HepG2 (cell line): ENCODE results near the gene GALNT12. TPM values are rescaled to one million over a fixed set of nuclear protein-coding genes. Genes with fewer than 3 reads are reported as not detected.

Source experiments
- ATAC-seq: fragments of 200-7000 bp; cut with Tn5 transposase; 3 replicates; pipeline ENCODE4 v1.9.1; 2020; ENCODE audit warnings: mild to moderate bottlenecking, moderate library complexity
- BruUV-seq: library from RNA; stranded (reverse); fragments of 400-500 nt; replicated peaks from 2 replicates; lab custom pipeline; 2021; lab: Mats Ljungman, UMichigan
- CTCF ChIA-PET: fragments of 300-600 bp; formaldehyde crosslinking; extraction: SDS; loops from one replicate; lab custom pipeline; 2021; ENCODE audit warnings: low total read pairs, inconsistent platforms, low intra/inter-chr PET ratio; lab: Yijun Ruan, JAX
- POLR2A ChIA-PET: fragments of 350-600 bp; sonication (Branson Sonifier 250); formaldehyde crosslinking; loops from one replicate; lab custom pipeline; 2020; ENCODE audit warnings: antibody characterized with exemption, inconsistent platforms; lab: Yijun Ruan, JAX
- DNase-seq: peaks from one replicate; pipeline ENCODE4 v3.0.0-alpha.2; 2015; ENCODE audit warnings: low spot score
- FAIRE-seq: peaks from 3 replicates; lab custom pipeline; 2011; peaks lifted over from hg19 to GRCh38; lab: Jason Lieb, UNC
- H2AFZ ChIP-seq: one replicate; pipeline ENCODE4 v1.6.1; 2011; ENCODE audit warnings: low read length, inconsistent platforms
- H3K27ac ChIP-seq: fragments of 300-600 bp; 3 replicates; pipeline ENCODE4 v1.8.0; 2011; ENCODE audit warnings: mixed run types, mild to moderate bottlenecking, mixed read lengths, low read length, inconsistent platforms; ENCODE audit not compliant: insufficient read depth; ENCODE audit errors: extremely low read length
- H3K27me3 ChIP-seq, 2 experiments: fragments of 200-600 bp in 1 of 2; 2 replicates in 1 of 2; 3 replicates in 1 of 2; pipeline versions ENCODE4 v1.6.0 to v1.8.0; 2011; ENCODE audit warnings: low read length in 2 of 2, mild to moderate bottlenecking in 2 of 2, moderate library complexity in 2 of 2, inconsistent platforms in 1 of 2; ENCODE audit not compliant: insufficient read depth in 2 of 2, control insufficient read depth in 1 of 2
- H3K36me3 ChIP-seq, 2 experiments: fragments of 200-600 bp in 1 of 2; replicated peaks in 1 of 2; 2 replicates in 1 of 2; 3 replicates in 1 of 2; pipeline versions ENCODE4 v1.5.1 to v1.8.0; 2011; ENCODE audit warnings: low read length in 2 of 2, inconsistent platforms in 1 of 2; ENCODE audit not compliant: insufficient read depth in 2 of 2, control insufficient read depth in 1 of 2
- H3K4me1 ChIP-seq: 2 replicates; pipeline ENCODE4 v1.5.1; 2012; ENCODE audit warnings: low read length, inconsistent platforms; ENCODE audit not compliant: insufficient read depth
- H3K4me2 ChIP-seq: 2 replicates; pipeline ENCODE4 v1.6.0; 2011; ENCODE audit warnings: low read depth, low read length, inconsistent platforms
- H3K4me3 ChIP-seq, 3 experiments: fragments of 200-600 bp in 1 of 3; sonication (generic), shearing (Covaris generic) in 1 of 3; replicated peaks in 1 of 3; 2 replicates each; pipeline ENCODE4 v1.5.1; 2011 to 2016; ENCODE audit warnings: low read length in 3 of 3, inconsistent platforms in 2 of 3, low read depth in 2 of 3, mild to moderate bottlenecking in 2 of 3, control low read depth in 1 of 3, mixed read lengths in 1 of 3; ENCODE audit not compliant: insufficient read depth in 1 of 3
- H3K79me2 ChIP-seq: one replicate; pipeline ENCODE4 v1.6.1; 2011; ENCODE audit warnings: low read length, inconsistent platforms; ENCODE audit not compliant: insufficient read depth
- H3K9ac ChIP-seq: 2 replicates; pipeline ENCODE4 v1.6.0; 2011; ENCODE audit warnings: mild to moderate bottlenecking, low read depth, low read length, inconsistent platforms; ENCODE audit not compliant: insufficient read depth
- H3K9me3 ChIP-seq: 2 replicates; pipeline ENCODE4 v1.5.1; 2012; ENCODE audit warnings: mild to moderate bottlenecking, low read length
- H4K20me1 ChIP-seq: 2 replicates; pipeline ENCODE4 v1.6.0; 2011; ENCODE audit warnings: inconsistent platforms, mild to moderate bottlenecking, low read length, moderate library complexity; ENCODE audit not compliant: insufficient read depth
- ARNT ChIP-seq: fragments of 450-650 bp; IDR thresholded peaks from 2 replicates; pipeline ENCODE4 v1.6.1; 2017
- ESRRA ChIP-seq: sonication (generic); formaldehyde crosslinking; IDR thresholded peaks from 2 replicates; pipeline ENCODE4 v1.5.1; 2020; ENCODE audit warnings: mild to moderate bottlenecking, low read depth, missing genetic modification reagents
- FOXJ3 ChIP-seq: sonication (generic); formaldehyde crosslinking; IDR thresholded peaks from 2 replicates; pipeline ENCODE4 v1.4.0; 2020; ENCODE audit warnings: missing genetic modification reagents, mild to moderate bottlenecking, borderline replicate concordance
- KDM2A ChIP-seq: sonication (generic); formaldehyde crosslinking; IDR thresholded peaks from 2 replicates; pipeline ENCODE4 v1.4.0; 2020; ENCODE audit warnings: low read depth, missing genetic modification reagents, borderline replicate concordance
- RORA ChIP-seq: sonication (generic); formaldehyde crosslinking; IDR thresholded peaks from 2 replicates; pipeline ENCODE4 v1.5.0; 2020; ENCODE audit warnings: mild to moderate bottlenecking, missing genetic modification reagents, moderate library complexity
- ZFP82 ChIP-seq: sonication (generic); formaldehyde crosslinking; IDR thresholded peaks from 2 replicates; pipeline ENCODE4 v1.5.1; 2020; ENCODE audit warnings: mild to moderate bottlenecking, missing genetic modification reagents, borderline replicate concordance
- ZNF333 ChIP-seq: sonication (generic); formaldehyde crosslinking; IDR thresholded peaks from 2 replicates; pipeline ENCODE4 v1.4.0; 2020; ENCODE audit warnings: mild to moderate bottlenecking, missing genetic modification reagents, borderline replicate concordance
- ZNF335 ChIP-seq: sonication (generic); formaldehyde crosslinking; IDR thresholded peaks from 2 replicates; pipeline ENCODE4 v1.4.0; 2020; ENCODE audit warnings: missing genetic modification reagents
- ZNF44 ChIP-seq: sonication (generic); formaldehyde crosslinking; IDR thresholded peaks from 2 replicates; pipeline ENCODE4 v1.5.1; 2020; ENCODE audit warnings: mild to moderate bottlenecking, missing genetic modification reagents
- ZNF510 ChIP-seq: sonication (generic); formaldehyde crosslinking; IDR thresholded peaks from 2 replicates; pipeline ENCODE4 v1.4.0; 2020; ENCODE audit warnings: low read depth, mild to moderate bottlenecking, missing genetic modification reagents
- ZNF83 ChIP-seq: sonication (generic); formaldehyde crosslinking; IDR thresholded peaks from 2 replicates; pipeline ENCODE4 v1.4.0; 2020; ENCODE audit warnings: missing genetic modification reagents, mild to moderate bottlenecking, borderline replicate concordance
- WGBS: methylation state at CpG from one replicate; pipeline ENCODE4 v1.1.6; 2017; ENCODE audit warnings: low lambda C conversion rate; 5-methylcytosine and 5-hydroxymethylcytosine counted together
- in situ Hi-C: cut with HindIII; loops from 2 replicates; pipeline ENCODE4 v1.10.0; 2017; ENCODE audit warnings: low pct_unique_long_range_greater_than_20kb; ENCODE audit not compliant: extremely low pct_ligation_motif_present
- intact Hi-C: fragments of 100-400 bp; cut with micrococcal nuclease; formaldehyde crosslinking; loops from one replicate; pipeline ENCODE4 v1.10.0; 2022; ENCODE audit not compliant: unreplicated experiment
- polyA plus RNA-seq, 8 experiments: library from polyadenylated mRNA; depleted of rRNA in 3 of 8; stranded (reverse) in 7 of 8; unstranded in 1 of 8; fragments of >200 nt; fragmentation: Illumina TruSeq in 4 of 8; extraction: Trizol in 4 of 8; gene quantifications; 2 replicates each; pipeline versions ENCODE4 v1.2.1 to v1.2.3, GENCODE V29; 2011 to 2016; ENCODE audit warnings: low read depth in 4 of 8, missing spikeins in 1 of 8, mixed read lengths in 1 of 8; ENCODE audit not compliant: insufficient read depth in 1 of 8
- total RNA-seq, 5 experiments: library from RNA; depleted of rRNA; stranded (reverse); fragments of >200 nt; fragmentation: Illumina TruSeq; extraction: Trizol; gene quantifications; 2 replicates each; pipeline ENCODE4 v1.2.3, GENCODE V29; 2016; ENCODE audit warnings: low read depth in 1 of 5
- TF ChIP-seq, protein P1 (sequence below): sonication (generic); formaldehyde crosslinking; IDR thresholded peaks from 2 replicates; pipeline ENCODE4 v1.5.0; 2020; ENCODE audit warnings: missing genetic modification reagents, mild to moderate bottlenecking, borderline replicate concordance
- TF ChIP-seq, protein P2 (sequence below): sonication (generic); formaldehyde crosslinking; IDR thresholded peaks from 2 replicates; pipeline ENCODE4 v1.4.0; 2020; ENCODE audit warnings: missing genetic modification reagents

GALNT12 gene
- total and polyA plus RNA-seq, 2 of the 13 experiments (the other 11 are each of a cell fraction or from before 2014, with no cell fraction given): 0.07 TPM; not detected in 1

DNA sequence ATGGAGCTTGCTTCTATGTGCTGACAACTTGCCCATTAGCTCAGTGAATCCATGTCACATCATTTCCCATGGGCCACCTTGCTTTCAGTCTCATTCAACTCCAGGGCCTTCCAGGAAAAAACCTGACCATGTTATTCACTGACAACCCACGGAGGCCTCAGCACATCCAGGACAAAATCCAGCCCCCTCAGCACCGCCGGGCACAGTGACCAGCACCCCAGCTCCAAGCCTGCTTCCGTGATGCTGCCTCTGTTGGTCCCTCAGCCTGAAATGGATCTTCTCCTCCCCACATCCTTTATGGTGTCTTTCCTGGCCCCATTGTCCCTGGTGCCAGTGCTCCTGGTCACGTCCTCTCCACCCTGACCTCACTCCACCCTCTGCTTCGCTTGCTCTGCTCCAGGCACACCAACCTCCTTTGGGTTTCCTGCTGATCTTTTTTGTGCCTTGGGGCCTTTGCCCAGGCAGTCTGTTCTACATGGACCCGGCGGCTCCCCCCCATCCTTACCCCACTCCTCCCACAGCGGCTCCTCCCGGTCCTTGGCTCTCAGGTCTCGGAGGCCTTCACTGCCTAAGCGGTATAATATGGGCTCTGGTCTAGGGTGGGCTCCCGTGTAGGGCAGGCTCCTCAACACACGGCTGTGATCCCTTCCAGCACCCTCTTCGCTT lies 36.1 kb upstream of the GALNT12 start:
- Histone ChIP-seq H3K4me2 (no peak overlapping the region), H3K27ac (no peak overlapping the region), H3K27me3 (no peaks in the 10 kb centered on the region), H3K4me1 (peaks cover 11% of the 10 kb centered on the region), H3K9me3 (no peaks in the 10 kb centered on the region), H4K20me1 (no peaks in the 10 kb centered on the region; the same call in 1 of the 2 replicates), H2AFZ (no peak overlapping the region), H3K4me3 (no peak overlapping the region), H3K36me3 (peaks cover 0 to 4% of the 10 kb centered on the region in 2 experiments; a peak in 2 of 5 replicates), H3K79me2 (no peaks in the 10 kb centered on the region), H3K9ac (no peak overlapping the region)
- WGBS: 90% methylated on average over 15 of the region's 15 CpGs
- TF ChIP-seq, protein P1, sequence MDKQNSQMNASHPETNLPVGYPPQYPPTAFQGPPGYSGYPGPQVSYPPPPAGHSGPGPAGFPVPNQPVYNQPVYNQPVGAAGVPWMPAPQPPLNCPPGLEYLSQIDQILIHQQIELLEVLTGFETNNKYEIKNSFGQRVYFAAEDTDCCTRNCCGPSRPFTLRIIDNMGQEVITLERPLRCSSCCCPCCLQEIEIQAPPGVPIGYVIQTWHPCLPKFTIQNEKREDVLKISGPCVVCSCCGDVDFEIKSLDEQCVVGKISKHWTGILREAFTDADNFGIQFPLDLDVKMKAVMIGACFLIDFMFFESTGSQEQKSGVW (CRISPR knock-in tag): no peak
- TF ChIP-seq, protein P2, sequence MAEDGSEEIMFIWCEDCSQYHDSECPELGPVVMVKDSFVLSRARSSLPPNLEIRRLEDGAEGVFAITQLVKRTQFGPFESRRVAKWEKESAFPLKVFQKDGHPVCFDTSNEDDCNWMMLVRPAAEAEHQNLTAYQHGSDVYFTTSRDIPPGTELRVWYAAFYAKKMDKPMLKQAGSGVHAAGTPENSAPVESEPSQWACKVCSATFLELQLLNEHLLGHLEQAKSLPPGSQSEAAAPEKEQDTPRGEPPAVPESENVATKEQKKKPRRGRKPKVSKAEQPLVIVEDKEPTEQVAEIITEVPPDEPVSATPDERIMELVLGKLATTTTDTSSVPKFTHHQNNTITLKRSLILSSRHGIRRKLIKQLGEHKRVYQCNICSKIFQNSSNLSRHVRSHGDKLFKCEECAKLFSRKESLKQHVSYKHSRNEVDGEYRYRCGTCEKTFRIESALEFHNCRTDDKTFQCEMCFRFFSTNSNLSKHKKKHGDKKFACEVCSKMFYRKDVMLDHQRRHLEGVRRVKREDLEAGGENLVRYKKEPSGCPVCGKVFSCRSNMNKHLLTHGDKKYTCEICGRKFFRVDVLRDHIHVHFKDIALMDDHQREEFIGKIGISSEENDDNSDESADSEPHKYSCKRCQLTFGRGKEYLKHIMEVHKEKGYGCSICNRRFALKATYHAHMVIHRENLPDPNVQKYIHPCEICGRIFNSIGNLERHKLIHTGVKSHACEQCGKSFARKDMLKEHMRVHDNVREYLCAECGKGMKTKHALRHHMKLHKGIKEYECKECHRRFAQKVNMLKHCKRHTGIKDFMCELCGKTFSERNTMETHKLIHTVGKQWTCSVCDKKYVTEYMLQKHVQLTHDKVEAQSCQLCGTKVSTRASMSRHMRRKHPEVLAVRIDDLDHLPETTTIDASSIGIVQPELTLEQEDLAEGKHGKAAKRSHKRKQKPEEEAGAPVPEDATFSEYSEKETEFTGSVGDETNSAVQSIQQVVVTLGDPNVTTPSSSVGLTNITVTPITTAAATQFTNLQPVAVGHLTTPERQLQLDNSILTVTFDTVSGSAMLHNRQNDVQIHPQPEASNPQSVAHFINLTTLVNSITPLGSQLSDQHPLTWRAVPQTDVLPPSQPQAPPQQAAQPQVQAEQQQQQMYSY (CRISPR knock-in tag): no peak
- TF ChIP-seq ZNF510 (CRISPR knock-in tag): no peak
- no peak for TF ChIP-seq ARNT
- no peak for TF ChIP-seq RORA
- TF ChIP-seq KDM2A (CRISPR knock-in tag): no peak
- no peak for TF ChIP-seq ZNF335 (CRISPR knock-in tag)
- no peak for TF ChIP-seq ZFP82 (CRISPR knock-in tag)
- TF ChIP-seq ZNF333: no peak
- no peak for TF ChIP-seq ZNF83
- TF ChIP-seq ESRRA: no peak
- no peak for TF ChIP-seq FOXJ3 (CRISPR knock-in tag)
- TF ChIP-seq ZNF44 (CRISPR knock-in tag): no peak
- in situ Hi-C loops (no loop called here), intact Hi-C loops (no loop called here)
- ChIA-PET CTCF (no interaction called here), POLR2A (no interaction called here)
- no peak for DNase-seq
- no TSS peak for BruUV-seq
- no peak for ATAC-seq
- FAIRE-seq: no peak
